ENCODE results near the gene PCK2.

The PCK2 gene

DNA sequence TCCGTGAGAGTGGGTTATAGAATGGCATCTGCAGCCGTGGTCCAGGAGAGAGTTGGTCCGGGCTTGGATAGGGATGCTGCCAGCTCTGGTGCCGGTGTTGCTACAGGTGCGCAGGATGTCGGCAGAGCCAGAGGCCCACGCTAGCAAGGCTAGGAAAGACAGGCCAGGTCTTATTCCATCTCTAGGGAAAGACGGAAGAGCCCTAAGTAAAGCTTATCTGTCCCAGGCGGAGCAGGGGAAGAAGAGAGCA, 41.4 kb downstream of the PCK2 start:
- Histone ChIP-seq H3K9me3 (ENCODE audit: control insufficient read depth, insufficient read depth, low read length) (no peaks in the 10 kb centered on the region), H3K9ac (ENCODE audit: low read depth, low read length) (no peak overlapping the region), H3K27me3 (ENCODE audit: control insufficient read depth, insufficient read depth, low read length) (no peaks in the 10 kb centered on the region), H3K36me3 (ENCODE audit: control insufficient read depth, insufficient read depth, low read length) (peaks cover 25% of the 10 kb centered on the region), H3K4me1 (ENCODE audit: control insufficient read depth, insufficient read depth, low read length) (peaks cover 9% of the 10 kb centered on the region), H3K4me3 (ENCODE audit: low read depth, low read length) (peak overlapping the region; percentile 78), H3K27ac (ENCODE audit: low read depth, low read length) (peak overlapping the region; percentile 25)

DNA sequence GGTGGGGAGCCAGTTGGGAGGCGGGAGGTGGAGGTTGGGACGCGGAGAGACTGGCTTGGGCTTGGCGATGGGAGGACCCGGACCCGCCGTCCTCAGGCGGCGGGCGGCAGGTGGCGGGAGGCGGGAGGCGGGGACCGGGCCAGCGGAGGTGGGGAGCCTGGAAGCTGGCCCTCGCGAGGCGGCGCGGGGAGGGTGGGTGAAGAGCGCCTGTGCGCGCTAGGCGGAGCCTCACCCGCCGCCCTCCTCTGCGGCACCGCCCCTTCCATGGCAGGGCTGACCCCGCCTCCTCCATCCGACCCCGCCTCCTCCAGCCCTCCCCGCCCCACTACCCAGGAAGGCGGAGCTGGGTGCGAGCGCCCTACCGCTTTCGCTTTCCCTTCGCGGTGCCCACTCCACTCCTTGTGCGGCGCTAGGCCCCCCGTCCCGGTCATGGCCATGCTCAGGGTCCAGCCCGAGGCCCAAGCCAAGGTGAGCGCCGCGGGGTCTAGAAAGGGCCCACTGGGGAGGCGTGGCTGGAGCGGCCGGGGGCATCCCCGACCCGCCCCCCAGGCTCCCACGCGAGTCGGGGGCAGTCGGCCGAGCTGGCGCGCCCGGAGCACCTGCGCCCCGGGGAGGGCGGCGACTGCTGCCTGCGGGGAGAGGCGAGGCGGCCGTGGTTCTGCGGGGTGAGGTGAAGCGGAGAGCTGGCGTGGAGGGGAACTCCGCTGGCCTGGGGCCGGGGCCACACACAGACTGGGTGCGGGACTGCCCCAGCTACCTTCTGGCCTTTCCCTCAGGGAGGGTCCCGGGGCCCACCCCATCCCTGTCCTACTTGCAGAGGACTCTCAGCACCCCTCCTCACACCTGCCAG, 41.9 kb downstream of the PCK2 start, which contains the start of gene PSME1:
Gene PSME1 (plus strand): TSS at position 361 of the 850 bp plus-strand sequence. CDS start 69 bp downstream, at position 430.
- H3K9ac ChIP-seq (ENCODE audit: low read depth, low read length), result no peak within 1 kb of the TSS; the same call in 1 of the 2 replicates
- peak within 1 kb of the TSS; percentile 25 for H3K27ac ChIP-seq (ENCODE audit: low read depth, low read length)
- peaks cover 25% of the 10 kb centered on the region for H3K36me3 ChIP-seq (ENCODE audit: control insufficient read depth, insufficient read depth, low read length)
- H3K9me3 ChIP-seq (ENCODE audit: control insufficient read depth, insufficient read depth, low read length), result no peaks in the 10 kb centered on the region
- peak within 1 kb of the TSS; percentile 78 for H3K4me3 ChIP-seq (ENCODE audit: low read depth, low read length)
- no peaks in the 10 kb centered on the region for H3K27me3 ChIP-seq (ENCODE audit: control insufficient read depth, insufficient read depth, low read length)
- peaks cover 9% of the 10 kb centered on the region for H3K4me1 ChIP-seq (ENCODE audit: control insufficient read depth, insufficient read depth, low read length)

DNA sequence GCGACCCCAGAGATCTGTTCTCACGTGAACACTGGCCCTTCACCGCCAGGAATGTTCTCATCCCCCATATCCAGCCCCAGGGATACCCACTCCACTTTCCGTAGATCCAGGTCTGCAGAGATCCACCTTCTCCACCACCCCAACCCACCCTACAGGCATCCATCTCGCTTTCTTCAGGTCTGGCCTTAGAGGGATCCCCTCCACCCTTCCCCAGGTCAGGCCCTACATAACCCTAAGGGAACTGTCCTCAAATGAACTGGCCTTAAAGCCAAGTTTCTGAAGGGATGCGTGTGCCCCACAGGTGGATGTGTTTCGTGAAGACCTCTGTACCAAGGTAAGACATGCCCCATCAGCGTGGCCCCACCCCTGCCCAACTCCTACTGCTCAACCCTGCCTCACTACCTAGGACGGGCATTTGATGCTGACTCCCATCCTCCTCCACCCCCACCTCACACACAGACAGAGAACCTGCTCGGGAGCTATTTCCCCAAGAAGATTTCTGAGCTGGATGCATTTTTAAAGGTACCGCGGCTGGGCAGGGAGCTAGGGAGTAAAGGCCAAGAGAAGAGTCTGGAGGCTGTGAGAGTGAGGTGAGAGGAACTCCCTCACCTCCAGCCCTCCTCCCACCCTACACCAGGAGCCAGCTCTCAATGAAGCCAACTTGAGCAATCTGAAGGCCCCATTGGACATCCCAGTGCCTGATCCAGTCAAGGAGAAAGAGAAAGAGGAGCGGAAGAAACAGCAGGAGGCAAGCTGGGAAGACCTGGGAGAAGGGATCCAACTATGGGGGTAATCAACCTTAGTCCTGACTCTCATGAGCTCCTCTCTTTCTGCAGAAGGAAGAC, 42.8 kb downstream of the PCK2 start:
- peaks cover 25% of the 10 kb centered on the region for H3K36me3 ChIP-seq (ENCODE audit: control insufficient read depth, insufficient read depth, low read length)
- no peak overlapping the region for H3K9ac ChIP-seq (ENCODE audit: low read depth, low read length)
- H3K4me3 ChIP-seq (ENCODE audit: low read depth, low read length), result peak overlapping the region; percentile 78
- no peak overlapping the region for H3K27ac ChIP-seq (ENCODE audit: low read depth, low read length)
- peaks cover 9% of the 10 kb centered on the region for H3K4me1 ChIP-seq (ENCODE audit: control insufficient read depth, insufficient read depth, low read length)
- no peaks in the 10 kb centered on the region for H3K9me3 ChIP-seq (ENCODE audit: control insufficient read depth, insufficient read depth, low read length)
- no peaks in the 10 kb centered on the region for H3K27me3 ChIP-seq (ENCODE audit: control insufficient read depth, insufficient read depth, low read length)

DNA sequence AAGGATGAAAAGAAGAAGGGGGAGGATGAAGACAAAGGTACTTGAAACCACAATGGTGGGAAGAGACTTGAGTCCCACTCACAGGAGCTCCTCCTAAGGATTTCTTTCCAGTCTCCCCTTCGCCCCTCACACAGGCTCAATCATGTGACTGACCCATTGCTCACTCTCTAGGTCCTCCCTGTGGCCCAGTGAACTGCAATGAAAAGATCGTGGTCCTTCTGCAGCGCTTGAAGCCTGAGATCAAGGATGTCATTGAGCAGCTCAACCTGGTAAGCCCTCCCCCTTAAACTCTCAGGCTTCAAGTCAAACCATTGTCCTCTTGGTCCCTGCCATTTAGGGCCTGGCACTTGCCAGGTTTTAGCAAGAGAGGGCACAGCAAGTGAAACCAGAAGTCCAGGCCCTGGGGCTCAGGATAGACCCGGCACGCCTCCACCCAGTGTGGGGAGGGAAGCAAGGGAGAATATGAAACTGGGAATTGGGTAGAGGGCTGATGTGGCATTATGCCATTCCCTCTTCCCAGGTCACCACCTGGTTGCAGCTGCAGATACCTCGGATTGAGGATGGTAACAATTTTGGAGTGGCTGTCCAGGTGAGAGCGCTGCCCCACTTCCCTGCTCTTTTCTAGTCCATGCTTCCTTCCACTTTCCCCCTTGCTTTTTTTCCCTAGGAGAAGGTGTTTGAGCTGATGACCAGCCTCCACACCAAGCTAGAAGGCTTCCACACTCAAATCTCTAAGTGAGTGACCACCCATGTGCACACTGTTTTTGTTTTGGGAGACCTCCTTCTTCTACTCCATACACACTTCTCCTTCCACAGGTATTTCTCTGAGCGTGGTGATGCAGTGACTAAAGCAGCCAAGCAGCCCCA, 43.7 kb downstream of the PCK2 start:
- H3K4me3 ChIP-seq (ENCODE audit: low read depth, low read length), result no peak overlapping the region
- peaks cover 27% of the 10 kb centered on the region for H3K36me3 ChIP-seq (ENCODE audit: control insufficient read depth, insufficient read depth, low read length)
- no peak overlapping the region for H3K27ac ChIP-seq (ENCODE audit: low read depth, low read length)
- H3K9me3 ChIP-seq (ENCODE audit: control insufficient read depth, insufficient read depth, low read length), result no peaks in the 10 kb centered on the region
- H3K27me3 ChIP-seq (ENCODE audit: control insufficient read depth, insufficient read depth, low read length), result no peaks in the 10 kb centered on the region
- peaks cover 9% of the 10 kb centered on the region for H3K4me1 ChIP-seq (ENCODE audit: control insufficient read depth, insufficient read depth, low read length)
- no peak overlapping the region for H3K9ac ChIP-seq (ENCODE audit: low read depth, low read length)

DNA sequence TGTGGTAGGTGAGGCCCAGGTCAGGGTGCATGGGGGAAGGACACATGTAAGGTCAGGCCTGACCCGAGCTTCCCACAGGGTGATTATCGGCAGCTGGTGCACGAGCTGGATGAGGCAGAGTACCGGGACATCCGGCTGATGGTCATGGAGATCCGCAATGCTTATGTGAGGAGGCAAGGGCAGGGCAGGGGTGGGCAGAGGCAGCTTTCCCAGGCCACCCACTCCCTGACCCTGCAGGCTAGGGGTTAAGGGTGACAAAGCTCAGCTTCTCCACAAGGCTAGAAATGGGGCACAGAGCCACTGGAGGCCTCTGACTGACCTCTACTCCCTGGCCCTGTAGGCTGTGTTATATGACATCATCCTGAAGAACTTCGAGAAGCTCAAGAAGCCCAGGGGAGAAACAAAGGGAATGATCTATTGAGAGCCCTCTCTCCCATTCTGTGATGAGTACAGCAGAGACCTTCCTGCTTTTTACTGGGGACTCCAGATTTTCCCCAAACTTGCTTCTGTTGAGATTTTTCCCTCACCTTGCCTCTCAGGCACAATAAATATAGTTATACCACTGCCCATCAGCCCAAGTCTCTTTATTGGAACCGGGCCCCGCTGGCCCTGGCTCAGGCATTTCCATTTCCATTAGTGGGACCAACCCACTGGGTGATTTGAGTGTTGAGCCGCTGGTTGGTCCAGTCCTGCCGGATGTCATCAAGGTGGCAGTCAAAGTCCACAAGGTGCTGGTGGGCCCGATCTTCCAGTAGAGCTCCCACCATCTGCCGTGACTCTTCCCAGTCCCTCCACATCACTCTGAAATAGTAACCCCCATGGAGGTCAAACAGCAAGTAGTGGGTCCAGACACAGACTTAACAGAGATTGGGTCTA, 44.5 kb downstream of the PCK2 start:
- Histone ChIP-seq H3K4me3 (ENCODE audit: low read depth, low read length) (no peak overlapping the region), H3K9ac (ENCODE audit: low read depth, low read length) (no peak overlapping the region), H3K36me3 (ENCODE audit: control insufficient read depth, insufficient read depth, low read length) (peaks cover 34% of the 10 kb centered on the region), H3K9me3 (ENCODE audit: control insufficient read depth, insufficient read depth, low read length) (no peaks in the 10 kb centered on the region), H3K27me3 (ENCODE audit: control insufficient read depth, insufficient read depth, low read length) (no peaks in the 10 kb centered on the region), H3K4me1 (ENCODE audit: control insufficient read depth, insufficient read depth, low read length) (peaks cover 9% of the 10 kb centered on the region), H3K27ac (ENCODE audit: low read depth, low read length) (no peak overlapping the region)

DNA sequence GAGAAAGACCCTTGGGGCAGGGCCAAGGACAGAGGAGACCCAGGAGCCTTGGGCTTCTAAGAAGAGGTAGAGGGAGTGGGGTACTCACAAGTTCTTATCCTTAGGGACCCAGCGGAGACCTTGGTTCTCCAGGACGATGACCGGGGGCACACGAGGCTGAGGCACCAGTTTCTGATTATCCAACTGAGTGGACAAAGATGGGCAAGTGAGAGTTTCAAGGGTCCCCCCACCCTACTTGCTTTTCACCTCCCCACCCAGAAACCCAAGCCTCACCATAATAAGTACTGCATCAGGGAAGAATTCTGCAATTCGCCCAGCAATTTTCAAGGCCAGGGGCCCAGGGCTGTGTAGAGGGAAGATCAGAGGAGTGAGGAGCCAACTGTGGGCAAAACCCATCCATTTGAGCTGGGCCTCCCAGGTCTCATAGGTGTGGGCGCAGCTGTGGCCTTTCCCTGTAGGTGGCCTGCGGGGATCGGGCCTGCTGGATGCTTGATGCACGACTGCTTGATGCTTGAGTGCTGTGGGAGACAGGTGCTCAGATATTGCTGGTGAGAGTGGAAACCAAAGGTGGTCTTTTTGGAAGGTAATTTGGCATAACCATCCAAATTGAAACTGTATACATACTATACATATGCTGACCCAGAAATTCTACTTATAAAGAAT, 45.3 kb downstream of the PCK2 start:
- H3K9me3 ChIP-seq (ENCODE audit: control insufficient read depth, insufficient read depth, low read length), result no peaks in the 10 kb centered on the region
- H3K4me1 ChIP-seq (ENCODE audit: control insufficient read depth, insufficient read depth, low read length), result peaks cover 9% of the 10 kb centered on the region
- peak overlapping the region; percentile 86 for H3K4me3 ChIP-seq (ENCODE audit: low read depth, low read length)
- H3K9ac ChIP-seq (ENCODE audit: low read depth, low read length), result no peak overlapping the region
- H3K27me3 ChIP-seq (ENCODE audit: control insufficient read depth, insufficient read depth, low read length), result no peaks in the 10 kb centered on the region
- H3K36me3 ChIP-seq (ENCODE audit: control insufficient read depth, insufficient read depth, low read length), result peaks cover 42% of the 10 kb centered on the region
- no peak overlapping the region for H3K27ac ChIP-seq (ENCODE audit: low read depth, low read length)

DNA sequence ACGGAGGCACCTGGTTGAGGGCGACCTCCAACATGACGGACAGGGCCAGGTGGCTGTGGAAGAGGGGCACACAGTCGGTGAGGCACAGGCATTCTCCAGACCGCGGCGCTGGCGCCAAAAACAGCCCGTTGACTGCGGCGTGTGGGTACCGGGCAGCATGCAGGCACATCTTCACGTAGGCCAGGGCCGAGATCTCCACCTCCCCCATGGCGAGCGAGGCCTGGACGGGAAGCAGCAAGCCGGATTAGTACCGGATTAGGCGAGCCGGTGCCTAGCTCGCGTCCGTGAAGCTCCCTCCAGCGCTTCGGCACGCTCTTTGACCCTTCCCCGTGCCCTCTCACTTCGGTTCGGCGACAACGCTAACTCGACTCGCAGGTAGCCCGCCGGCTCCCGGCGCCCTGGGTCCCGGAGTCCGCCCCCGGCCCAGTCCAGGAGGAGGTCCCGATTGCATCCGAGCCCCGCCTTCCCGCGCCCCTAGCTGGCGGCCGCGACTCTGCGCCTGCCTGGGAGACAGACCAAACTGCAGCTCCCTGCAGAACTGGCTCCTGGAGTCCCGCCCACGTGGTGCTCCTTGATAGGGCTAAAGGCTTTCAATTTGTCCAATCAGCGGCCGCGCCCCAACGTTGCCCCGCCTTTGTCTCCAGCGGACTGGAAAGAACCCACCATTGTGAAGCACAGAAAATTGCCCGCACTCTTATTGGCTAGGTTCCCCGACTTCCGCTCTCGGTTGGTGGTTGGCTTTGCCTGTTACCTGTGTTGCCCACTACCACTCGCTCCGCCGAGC, 47.2 kb downstream of the PCK2 start, which contains the start of gene EMC9:
Gene EMC9 (minus strand): TSS at position 495 of the 784 bp plus-strand sequence. CDS start 287 bp downstream, at position 208.
- Histone ChIP-seq H3K4me3 (ENCODE audit: low read depth, low read length) (peak within 1 kb of the TSS; percentile 86), H3K4me1 (ENCODE audit: control insufficient read depth, insufficient read depth, low read length) (peaks cover 17% of the 10 kb centered on the region), H3K27me3 (ENCODE audit: control insufficient read depth, insufficient read depth, low read length) (no peaks in the 10 kb centered on the region), H3K9ac (ENCODE audit: low read depth, low read length) (peak within 1 kb of the TSS; percentile 85), H3K9me3 (ENCODE audit: control insufficient read depth, insufficient read depth, low read length) (no peaks in the 10 kb centered on the region), H3K27ac (ENCODE audit: low read depth, low read length) (peak within 1 kb of the TSS; percentile 94), H3K36me3 (ENCODE audit: control insufficient read depth, insufficient read depth, low read length) (peaks cover 48% of the 10 kb centered on the region)

DNA sequence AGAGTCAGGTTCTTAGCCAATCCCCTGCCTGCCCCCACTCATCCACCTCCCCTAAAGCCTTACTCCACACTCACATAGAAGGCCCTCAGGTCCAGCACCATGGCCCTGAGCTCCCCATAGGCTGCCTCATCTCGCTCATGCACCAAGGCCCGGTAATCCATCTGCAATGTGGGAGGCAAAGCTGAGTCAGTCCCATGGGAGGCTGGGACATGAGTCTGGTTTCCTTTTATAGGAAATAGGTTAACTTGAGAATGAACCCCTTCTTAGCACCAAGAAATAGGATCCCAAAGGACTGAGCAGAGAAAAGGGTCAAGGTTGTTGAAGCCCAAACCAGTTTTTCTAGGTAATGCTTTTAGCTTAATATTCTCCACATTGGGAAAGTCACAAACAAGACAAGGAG, 49.4 kb downstream of the PCK2 start:
- Histone ChIP-seq H3K27me3 (ENCODE audit: control insufficient read depth, insufficient read depth, low read length) (no peaks in the 10 kb centered on the region), H3K4me3 (ENCODE audit: low read depth, low read length) (no peak overlapping the region), H3K9ac (ENCODE audit: low read depth, low read length) (no peak overlapping the region), H3K4me1 (ENCODE audit: control insufficient read depth, insufficient read depth, low read length) (peaks cover 19% of the 10 kb centered on the region), H3K27ac (ENCODE audit: low read depth, low read length) (no peak overlapping the region), H3K9me3 (ENCODE audit: control insufficient read depth, insufficient read depth, low read length) (no peaks in the 10 kb centered on the region), H3K36me3 (ENCODE audit: control insufficient read depth, insufficient read depth, low read length) (peaks cover 41% of the 10 kb centered on the region)

DNA sequence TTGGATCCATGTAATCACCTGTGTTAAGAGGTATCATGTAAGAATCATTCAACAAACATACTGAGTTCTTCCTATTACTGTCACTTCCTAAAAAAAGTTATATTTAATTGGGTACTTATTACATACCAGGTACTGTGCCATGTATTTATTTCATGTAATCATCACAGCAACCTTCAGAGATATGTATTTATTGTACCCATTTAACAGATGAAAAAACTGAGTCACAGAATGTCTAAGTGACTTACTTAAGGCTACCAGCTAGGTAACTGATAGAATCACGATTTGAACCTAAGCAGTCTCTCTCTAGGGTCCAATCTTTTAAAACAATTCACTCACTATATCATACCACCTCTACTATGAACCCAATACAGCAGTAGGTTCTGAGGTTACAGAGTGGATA, 50.3 kb downstream of the PCK2 start:
- Histone ChIP-seq H3K27me3 (ENCODE audit: control insufficient read depth, insufficient read depth, low read length) (no peaks in the 10 kb centered on the region), H3K9me3 (ENCODE audit: control insufficient read depth, insufficient read depth, low read length) (no peaks in the 10 kb centered on the region), H3K36me3 (ENCODE audit: control insufficient read depth, insufficient read depth, low read length) (peaks cover 39% of the 10 kb centered on the region), H3K27ac (ENCODE audit: low read depth, low read length) (no peak overlapping the region), H3K9ac (ENCODE audit: low read depth, low read length) (no peak overlapping the region), H3K4me3 (ENCODE audit: low read depth, low read length) (no peak overlapping the region), H3K4me1 (ENCODE audit: control insufficient read depth, insufficient read depth, low read length) (peaks cover 19% of the 10 kb centered on the region)

Measured in HUES48 (cell line).